SIG-M5 treated with dmso at 0.1 percent for 504 hours (cell line): ENCODE data around the gene FGF4.

Experiments used
- DNase-seq: peaks from one replicate; lab custom pipeline; 2025; ENCODE audit not compliant: unreplicated experiment; lab: John Stamatoyannopoulos, UW

Gene FGF4

GRCh38 chr11:69726481-69726880, 48.7 kb downstream of the FGF4 start:
- DNase-seq = no peak

- no peak for DNase-seq
Observed at GRCh38 chr11:69726019-69726418, 49.1 kb downstream of the FGF4 start.

DNA sequence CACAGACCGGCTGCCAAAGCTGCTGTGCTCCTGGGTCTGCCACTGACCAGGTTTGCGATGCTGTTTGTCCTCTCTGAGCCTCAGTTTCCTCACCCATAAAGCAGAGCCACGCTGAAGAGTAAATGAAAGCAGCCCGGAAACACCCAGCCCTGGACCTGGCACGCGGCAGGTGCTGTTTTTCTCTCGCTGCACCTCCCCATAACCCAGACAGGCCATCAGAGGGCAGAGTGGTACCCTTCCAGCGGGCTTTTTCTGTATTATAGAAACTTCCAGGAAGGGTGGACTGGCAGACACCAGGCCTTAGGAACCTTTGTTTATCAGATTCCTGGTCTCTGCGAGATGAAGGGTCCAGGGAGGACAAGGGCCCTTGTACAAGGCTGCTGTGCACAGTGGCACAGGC, 53.4 kb downstream of the FGF4 start:
- DNase-seq = no peak

GRCh38 chr11:69721106-69721505, 54.0 kb downstream of the FGF4 start:
- no peak for DNase-seq
